Natural killer cell treated with Interleukin-12 subunit alpha and Interleukin-12 subunit beta and Interleukin-15 and Interleukin-18, amount 100 ng/mL, for 72 hours (primary cell): ENCODE data around the gene CCDC190. TPM values are rescaled to one million over a fixed set of nuclear protein-coding genes. Genes with fewer than 3 reads are reported as not detected.
"Not testable (repeated sequence)": the region's sequence is repeated elsewhere in the genome, so short reads cannot be mapped to it uniquely, and the experiment has no call there.

Experiments
- ATAC-seq, 2 donors: fragments of 150-1000 bp; cut with Tn5 transposase in 1 of 2; sonication (Bioruptor Pico), chemical (Tn5 transposase) in 1 of 2; 2 replicates each; pipeline ENCODE4 v1.10.0; 2021
- DNase-seq: peaks from one replicate; pipeline ENCODE4 v3.0.0; 2022; ENCODE audit warnings: low spot score
- H3K27ac Mint-ChIP-seq, 2 donors: 1 replicate in 1 of 2; 2 replicates in 1 of 2; pipeline ENCODE4 v1.8.0; 2022; ENCODE audit warnings: mixed read lengths in 2 of 2, mild to moderate bottlenecking in 1 of 2, moderate library complexity in 1 of 2
- H3K27me3 Mint-ChIP-seq, 2 donors: 1 replicate in 1 of 2; 2 replicates in 1 of 2; pipeline ENCODE4 v1.8.0; 2022; ENCODE audit warnings: mixed read lengths in 2 of 2
- H3K36me3 Mint-ChIP-seq: one replicate; pipeline ENCODE4 v1.8.0; 2022; ENCODE audit warnings: mixed read lengths
- H3K4me1 Mint-ChIP-seq, 2 donors: 1 replicate in 1 of 2; 2 replicates in 1 of 2; pipeline ENCODE4 v1.8.0; 2022; ENCODE audit warnings: low read depth in 2 of 2, mixed read lengths in 2 of 2, mild to moderate bottlenecking in 1 of 2
- H3K4me3 Mint-ChIP-seq: one replicate; pipeline ENCODE4 v1.8.0; 2022; ENCODE audit warnings: mixed read lengths
- H3K9me3 Mint-ChIP-seq: 2 replicates; pipeline ENCODE4 v1.8.0; 2022; ENCODE audit warnings: mixed read lengths
- total RNA-seq, 2 donors: library from RNA; stranded (reverse); gene quantifications; one replicate each; pipeline ENCODE4 v1.2.3, GENCODE V29; 2022

CCDC190 gene
- total RNA-seq, 2 donors from 2014 or later, result not detected

DNA sequence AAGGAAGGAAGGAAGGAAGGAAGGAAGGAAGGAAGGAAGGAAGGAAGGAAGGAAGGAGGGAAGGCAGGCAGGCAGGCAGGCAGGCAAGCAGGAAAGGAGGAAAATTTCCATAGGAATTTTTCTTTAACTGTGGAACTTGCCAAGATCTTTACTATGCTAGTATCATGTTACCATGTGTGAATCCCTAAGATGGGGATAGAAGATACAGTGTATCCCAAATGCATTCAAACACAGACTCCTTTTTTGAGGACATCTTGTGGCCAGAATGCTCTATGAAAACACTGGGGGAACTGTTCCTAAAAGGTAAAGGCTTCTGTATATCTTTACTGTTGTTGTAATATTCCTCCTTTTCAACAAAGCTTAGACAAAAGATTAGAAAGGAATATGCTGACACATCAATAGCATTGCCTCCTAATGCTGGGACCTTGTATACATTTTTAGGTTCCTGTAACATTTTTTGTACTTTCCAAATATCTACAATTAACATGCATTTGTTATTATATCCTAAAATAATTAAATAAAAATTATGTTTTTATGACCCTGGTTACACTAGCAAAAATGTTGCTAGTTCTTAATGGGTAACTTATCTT lies 20.6 kb downstream of the CCDC190 start:
- peaks cover 12% of the 10 kb centered on the region for H3K36me3 Mint-ChIP-seq
- H3K4me1 Mint-ChIP-seq, result peaks cover 3 to 4% of the 10 kb centered on the region in 2 donors
- DNase-seq (no peak), ATAC-seq (no peak)
- peaks cover 2% of the 10 kb centered on the region for H3K9me3 Mint-ChIP-seq
- H3K27ac Mint-ChIP-seq, result no peak overlapping the region
- H3K27me3 Mint-ChIP-seq, result peaks cover 12 to 28% of the 10 kb centered on the region in 2 donors
- H3K4me3 Mint-ChIP-seq, result no peak overlapping the region

DNA sequence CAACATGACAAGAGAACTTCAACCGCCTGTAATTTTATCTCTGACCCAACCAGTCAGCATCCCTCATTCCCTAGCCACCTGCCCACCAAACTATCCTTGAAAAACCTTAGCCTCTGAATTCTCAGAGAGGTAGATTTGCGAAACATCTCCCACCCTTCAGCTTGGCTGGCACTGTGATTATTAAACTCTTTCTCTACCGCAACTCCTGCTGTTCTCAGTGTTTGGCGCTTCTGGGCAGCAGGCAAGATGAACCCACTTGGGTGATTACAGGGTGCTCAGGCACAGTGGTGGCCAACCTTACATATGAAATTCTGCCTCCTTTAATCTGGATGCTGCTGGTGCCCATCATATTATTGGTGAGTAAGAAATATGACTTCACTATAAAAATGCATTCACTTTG lies 22.1 kb downstream of the CCDC190 start:
- Mint-ChIP-seq H3K36me3 (peaks cover 12% of the 10 kb centered on the region), H3K27me3 (peaks cover 12 to 20% of the 10 kb centered on the region in 2 donors), H3K4me3 (no peak overlapping the region), H3K27ac (no peak overlapping the region), H3K9me3 (peaks cover 2% of the 10 kb centered on the region), H3K4me1 (peaks cover 7 to 12% of the 10 kb centered on the region in 2 donors)
- no peak for ATAC-seq
- DNase-seq, result no peak

DNA sequence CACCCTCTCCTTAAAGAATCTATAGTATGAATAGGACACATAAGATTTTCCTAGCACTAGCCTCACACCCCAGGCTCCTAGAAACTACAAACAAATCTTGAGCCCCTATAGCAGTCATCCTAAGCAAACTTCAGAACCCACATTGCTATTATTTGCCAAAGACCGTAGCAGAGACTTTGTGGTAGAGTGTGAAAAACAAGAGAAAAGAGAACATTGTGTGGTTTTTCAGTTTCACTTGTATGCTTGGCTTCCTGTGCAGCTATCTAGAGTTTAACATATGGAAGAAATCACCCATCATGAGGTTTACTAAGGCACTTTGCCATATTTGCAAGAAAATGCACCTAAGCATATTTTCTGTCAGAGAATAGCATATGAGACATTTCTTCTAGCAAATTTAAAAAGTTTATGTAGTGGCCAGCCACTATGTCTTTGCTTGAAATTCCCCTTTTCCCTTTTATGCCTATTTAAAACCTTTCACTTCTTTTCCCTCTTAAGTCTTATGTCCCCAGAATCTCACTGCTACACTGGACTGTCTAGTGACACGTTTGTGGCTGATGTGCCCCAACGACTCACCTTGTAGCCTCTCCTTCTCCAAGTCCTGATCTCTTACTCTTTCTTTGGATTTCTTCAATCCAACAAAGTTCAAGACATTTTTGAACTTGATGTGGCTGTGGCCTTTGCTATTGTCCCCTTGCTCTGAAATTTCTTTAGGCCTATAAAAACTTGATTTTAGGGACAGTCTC lies 25.6 kb downstream of the CCDC190 start:
- H3K27me3 Mint-ChIP-seq, result peaks cover 11 to 14% of the 10 kb centered on the region in 2 donors
- DNase-seq (no peak), ATAC-seq (peak in 1 of 2 donors; percentile 84)
- peak overlapping the region; percentile 15 for H3K4me3 Mint-ChIP-seq
- no peak overlapping the region for H3K27ac Mint-ChIP-seq
- H3K36me3 Mint-ChIP-seq, result peaks cover 12% of the 10 kb centered on the region
- H3K9me3 Mint-ChIP-seq, result peaks cover 2% of the 10 kb centered on the region
- H3K4me1 Mint-ChIP-seq, result peaks cover 7 to 12% of the 10 kb centered on the region in 2 donors

DNA sequence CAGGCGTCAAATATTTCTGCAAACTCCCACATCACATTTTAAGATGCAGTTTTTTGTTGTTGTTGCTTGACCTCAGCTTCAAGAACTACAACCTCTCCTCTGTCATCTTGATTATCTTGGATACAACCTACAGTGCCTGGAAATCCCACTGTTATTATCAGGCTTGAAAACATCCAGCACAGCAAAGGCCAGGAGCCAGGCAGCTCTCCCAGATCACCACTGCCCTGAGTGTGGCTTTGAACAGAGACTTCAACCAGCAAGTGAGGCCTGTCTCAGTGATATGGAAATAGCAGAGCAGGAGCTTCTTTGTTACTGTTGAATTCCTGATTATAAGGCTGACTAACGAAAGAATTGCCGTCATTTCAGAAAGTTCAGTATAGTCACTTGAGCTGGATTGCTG lies 28.5 kb downstream of the CCDC190 start:
- peaks cover 2% of the 10 kb centered on the region for H3K9me3 Mint-ChIP-seq
- H3K27me3 Mint-ChIP-seq, result peaks cover 0 to 5% of the 10 kb centered on the region in 2 donors
- H3K36me3 Mint-ChIP-seq, result no peaks in the 10 kb centered on the region
- DNase-seq (no peak), ATAC-seq (no peak)
- H3K4me1 Mint-ChIP-seq, result peaks cover 7 to 12% of the 10 kb centered on the region in 2 donors
- no peak overlapping the region for H3K27ac Mint-ChIP-seq
- no peak overlapping the region for H3K4me3 Mint-ChIP-seq

DNA sequence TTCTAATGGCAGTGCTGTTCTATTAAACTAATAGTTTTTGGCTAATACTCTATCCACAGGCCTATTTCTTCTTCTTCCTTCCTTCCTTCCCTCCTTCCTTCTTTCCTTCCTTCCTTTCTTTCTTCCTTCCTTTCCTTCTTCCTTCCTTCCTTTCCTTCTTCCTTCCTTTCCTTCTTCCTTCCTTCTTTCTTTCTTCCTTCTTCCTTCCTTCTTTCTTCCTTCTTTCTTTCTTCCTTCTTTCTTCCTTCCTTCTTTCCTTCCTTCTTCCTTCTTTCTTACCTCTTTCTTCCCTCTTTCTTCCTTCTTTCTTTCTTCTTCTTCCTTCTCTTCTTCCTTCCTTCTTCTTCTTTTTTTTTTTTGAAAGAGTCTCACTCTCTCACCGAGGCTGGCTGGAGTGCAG lies 31.7 kb downstream of the CCDC190 start:
- H3K27me3 Mint-ChIP-seq, result peaks cover 0 to 8% of the 10 kb centered on the region in 2 donors

DNA sequence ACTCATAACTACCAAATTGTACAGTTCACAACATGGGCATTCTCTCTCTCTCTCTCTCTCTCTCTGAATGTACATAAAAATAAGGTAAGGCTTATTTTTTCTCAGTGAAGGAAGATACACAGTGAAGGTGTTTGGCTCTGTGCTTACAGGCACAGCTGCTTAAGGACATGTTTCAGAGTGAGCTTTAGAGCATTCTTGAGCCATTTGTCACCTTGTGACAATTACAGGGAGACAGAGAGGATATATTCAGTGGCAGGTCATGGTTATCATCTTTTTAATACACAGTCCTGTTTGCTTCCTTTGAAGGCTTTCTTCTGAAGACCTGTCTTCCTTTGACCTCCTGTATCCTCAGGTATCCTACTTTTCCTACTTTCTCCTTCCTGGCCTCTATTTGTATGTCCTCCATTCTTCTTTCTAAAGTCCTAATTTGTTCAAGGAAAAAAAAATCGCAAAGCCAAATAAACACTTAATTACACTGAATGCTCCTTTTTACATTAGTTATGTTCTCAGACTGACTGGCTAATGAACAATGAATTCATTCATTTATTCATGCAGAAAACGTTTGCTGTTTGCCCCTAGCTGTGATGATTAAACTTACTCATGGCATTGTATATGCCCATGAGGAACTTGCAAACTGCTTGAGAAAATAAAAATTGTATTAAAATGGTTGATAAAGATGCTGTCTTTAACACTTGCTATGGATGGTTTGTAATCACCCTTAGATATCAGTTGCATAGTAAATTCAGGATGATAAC lies 37.0 kb downstream of the CCDC190 start:
- Mint-ChIP-seq H3K27me3 (peaks cover 7 to 14% of the 10 kb centered on the region in 2 donors), H3K4me3 (no peak overlapping the region)

More for the DNA sequence above, 31.7 kb downstream of the CCDC190 start:
- no peak overlapping the region for H3K27ac Mint-ChIP-seq
- ATAC-seq (no peak), DNase-seq (no peak)
- H3K4me3 Mint-ChIP-seq, result no peak overlapping the region
- no peaks in the 10 kb centered on the region for H3K4me1 Mint-ChIP-seq
- no peaks in the 10 kb centered on the region for H3K9me3 Mint-ChIP-seq
- no peaks in the 10 kb centered on the region for H3K36me3 Mint-ChIP-seq

DNA sequence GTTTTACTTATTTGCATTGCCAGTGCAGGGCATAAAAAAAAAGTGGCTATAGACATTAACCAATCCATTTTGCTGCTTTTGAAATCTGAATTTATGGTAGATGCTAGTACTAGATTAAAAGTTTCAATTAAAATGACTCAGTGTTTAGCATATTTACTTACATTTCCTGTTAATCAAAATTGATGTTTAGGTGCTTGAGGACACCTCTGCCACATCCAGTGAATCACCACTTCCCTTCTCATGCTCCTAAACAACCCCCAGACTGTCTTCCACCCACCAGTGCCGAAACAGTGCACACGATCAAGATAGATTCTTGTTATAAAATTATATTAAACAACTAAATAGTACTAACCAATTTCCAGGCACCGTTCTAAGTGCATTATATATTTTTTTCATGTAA lies 37.7 kb downstream of the CCDC190 start:
- no peaks in the 10 kb centered on the region for H3K9me3 Mint-ChIP-seq
- ATAC-seq (peak; percentile 55 to 85), DNase-seq (no peak)
- H3K4me3 Mint-ChIP-seq, result peak overlapping the region; percentile 76
- H3K36me3 Mint-ChIP-seq, result no peaks in the 10 kb centered on the region
- H3K4me1 Mint-ChIP-seq, result peaks cover 15 to 21% of the 10 kb centered on the region in 2 donors
- H3K27ac Mint-ChIP-seq, result no peak overlapping the region
- peaks cover 7 to 14% of the 10 kb centered on the region in 2 donors for H3K27me3 Mint-ChIP-seq

More for the DNA sequence above, 37.0 kb downstream of the CCDC190 start:
- peak overlapping the region in 1 of 2 donors; percentile 9 for H3K27ac Mint-ChIP-seq
- no peaks in the 10 kb centered on the region for H3K9me3 Mint-ChIP-seq
- no peak for DNase-seq
- no peaks in the 10 kb centered on the region for H3K36me3 Mint-ChIP-seq
- H3K4me1 Mint-ChIP-seq, result peaks cover 15 to 21% of the 10 kb centered on the region in 2 donors
- no peak for ATAC-seq

DNA sequence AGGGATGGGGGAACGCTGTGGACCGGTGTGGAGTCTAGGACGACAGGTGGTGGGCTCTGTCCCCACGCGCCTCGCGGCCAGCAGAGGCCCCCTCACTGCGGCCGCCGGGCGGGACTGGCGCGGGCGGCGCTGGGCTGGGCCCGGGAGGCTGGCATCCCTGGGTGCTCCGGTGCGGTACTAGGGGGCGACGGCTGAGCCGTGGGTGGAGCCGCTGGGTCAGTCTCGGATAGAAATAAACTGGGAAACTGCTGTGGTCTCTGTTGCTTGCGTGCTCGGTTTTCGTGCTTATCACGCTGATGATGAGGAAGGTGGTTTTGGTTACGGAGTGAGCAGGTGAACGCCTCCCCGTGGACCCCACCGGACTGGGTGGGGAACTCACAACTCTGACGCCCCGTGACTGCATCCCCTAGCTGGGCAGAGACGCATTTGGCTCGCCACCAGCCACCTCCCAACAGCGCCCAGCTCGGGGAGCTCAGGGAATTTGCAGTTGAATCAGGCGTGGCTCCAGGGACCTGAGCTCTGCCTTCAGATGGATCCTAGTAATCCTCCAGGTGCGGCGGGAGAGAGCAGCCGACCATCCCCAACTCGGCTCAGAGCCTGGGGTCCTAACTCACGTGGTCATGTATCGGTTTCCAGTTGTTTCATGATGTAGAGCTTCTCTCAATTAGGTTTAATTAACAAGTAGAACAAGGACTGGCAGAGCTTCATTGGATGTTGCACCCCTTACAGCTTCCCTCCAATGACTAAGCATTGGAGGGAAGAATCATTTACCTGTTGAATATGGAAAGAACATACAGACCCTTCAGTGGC lies 38.4 kb downstream of the CCDC190 start:
- DNase-seq (no peak), ATAC-seq (peak; percentile 62 to 67)
- Mint-ChIP-seq H3K9me3 (no peaks in the 10 kb centered on the region), H3K4me3 (peak overlapping the region; percentile 76), H3K27ac (no peak overlapping the region), H3K4me1 (peaks cover 15 to 21% of the 10 kb centered on the region in 2 donors), H3K27me3 (peaks cover 7 to 14% of the 10 kb centered on the region in 2 donors), H3K36me3 (no peaks in the 10 kb centered on the region)

DNA sequence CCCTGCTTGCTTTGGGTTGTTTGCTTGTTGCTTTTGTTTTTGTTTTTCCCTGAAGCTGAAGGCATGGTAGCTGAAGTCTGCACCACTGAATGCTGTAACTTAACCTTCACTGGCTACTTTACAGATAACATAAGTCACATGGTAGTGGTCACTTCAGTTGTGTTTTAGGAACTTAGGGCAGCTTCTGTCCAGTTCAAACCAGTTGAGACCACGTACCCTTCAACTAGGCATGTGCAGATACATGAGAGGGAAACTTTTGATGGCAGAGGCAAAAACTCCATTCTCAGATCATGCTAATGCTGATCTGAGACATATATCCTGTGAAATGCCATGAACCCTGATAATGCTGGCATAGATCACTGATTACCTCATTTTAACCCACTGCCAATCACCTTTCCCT lies 42.3 kb downstream of the CCDC190 start:
- H3K36me3 Mint-ChIP-seq, H3K4me3 Mint-ChIP-seq, ATAC-seq, H3K27me3 Mint-ChIP-seq, DNase-seq, H3K27ac Mint-ChIP-seq, H3K9me3 Mint-ChIP-seq: not testable (repeated sequence)
- peaks cover 15 to 16% of the 10 kb centered on the region in 2 donors for H3K4me1 Mint-ChIP-seq

DNA sequence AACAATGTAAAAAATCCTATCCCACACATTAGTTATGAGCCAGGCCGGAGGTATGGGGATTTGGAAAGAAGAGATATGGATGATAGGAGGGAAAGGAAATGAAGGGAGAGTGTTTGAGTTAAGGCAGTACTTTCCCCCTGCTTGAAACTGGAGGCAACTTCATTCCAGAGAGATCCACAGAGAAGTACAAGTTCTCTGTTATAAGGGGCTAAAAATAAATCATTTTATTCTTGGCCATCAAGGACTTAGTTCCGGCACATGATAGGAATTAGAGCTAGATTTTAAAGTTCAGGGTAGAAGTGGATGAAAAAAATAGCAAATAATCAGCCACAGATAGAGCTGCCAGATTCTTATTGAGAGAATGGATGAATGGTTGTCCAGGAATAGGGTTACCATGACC lies 42.8 kb downstream of the CCDC190 start:
- not testable (repeated sequence) for H3K27ac Mint-ChIP-seq, DNase-seq, ATAC-seq

DNA sequence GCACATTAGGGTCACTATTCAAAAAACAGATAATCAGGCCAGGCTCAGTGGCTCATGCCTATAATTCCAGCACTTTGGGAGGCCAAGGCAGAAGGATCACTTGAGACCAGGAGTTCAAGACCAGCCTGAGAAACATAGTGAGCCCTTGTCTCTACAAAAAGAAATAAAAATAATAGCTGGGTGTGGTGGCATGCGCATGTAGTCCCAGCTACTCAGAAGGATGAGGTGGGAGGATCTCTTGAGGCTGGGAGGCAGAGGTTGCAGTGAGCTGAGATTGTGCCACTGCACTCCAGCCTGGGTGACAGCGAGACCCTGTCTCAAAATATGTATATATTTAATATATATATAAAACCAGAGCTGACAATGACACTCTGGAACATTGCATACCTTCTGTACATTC lies 48.6 kb downstream of the CCDC190 start:
- H3K9me3 Mint-ChIP-seq, DNase-seq, H3K36me3 Mint-ChIP-seq, H3K4me1 Mint-ChIP-seq, H3K27ac Mint-ChIP-seq, H3K4me3 Mint-ChIP-seq, ATAC-seq, H3K27me3 Mint-ChIP-seq: not testable (repeated sequence)

More for the DNA sequence above, 42.8 kb downstream of the CCDC190 start:
- H3K9me3 Mint-ChIP-seq, H3K4me3 Mint-ChIP-seq, H3K27me3 Mint-ChIP-seq, H3K36me3 Mint-ChIP-seq: not testable (repeated sequence)
- peaks cover 11 to 12% of the 10 kb centered on the region in 2 donors for H3K4me1 Mint-ChIP-seq

DNA sequence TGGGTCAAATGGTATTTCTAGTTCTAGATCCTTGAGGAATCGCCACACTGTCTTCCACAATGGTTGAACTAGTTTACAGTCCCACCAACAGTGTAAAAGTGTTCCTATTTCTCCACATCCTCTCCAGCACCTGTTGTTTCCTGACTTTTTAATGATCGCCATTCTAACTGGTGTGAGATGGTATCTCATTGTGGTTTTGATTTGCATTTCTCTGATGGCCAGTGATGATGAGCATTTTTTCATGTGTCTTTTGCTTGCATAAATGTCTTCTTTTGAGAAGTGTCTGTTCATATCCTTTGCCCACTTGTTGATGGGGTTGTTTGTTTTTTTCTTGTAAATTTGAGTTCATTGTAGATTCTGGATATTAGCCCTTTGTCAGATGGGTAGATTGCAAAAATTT lies 53.5 kb downstream of the CCDC190 start:
- H3K27ac Mint-ChIP-seq, H3K4me1 Mint-ChIP-seq, H3K9me3 Mint-ChIP-seq, H3K4me3 Mint-ChIP-seq, DNase-seq, ATAC-seq, H3K27me3 Mint-ChIP-seq: not testable (repeated sequence)
- H3K36me3 Mint-ChIP-seq, result peaks cover 19% of the 10 kb centered on the region
